ENCODE measurements around the gene PUS10. TPM values are rescaled to one million over a fixed set of nuclear protein-coding genes. Genes with fewer than 3 reads are reported as not detected.
"Not testable (repeated sequence)": the region's sequence is repeated elsewhere in the genome, so short reads cannot be mapped to it uniquely, and the experiment has no call there.

Gene PUS10
- total RNA-seq, 1 donor from 2014 or later = 6.1 TPM

- H3K4me3 ChIP-seq (ENCODE audit: low read depth, low read length) = no peak overlapping the region
- H3K27me3 ChIP-seq (ENCODE audit: control insufficient read depth, insufficient read depth, low read length) = no peaks in the 10 kb centered on the region
- TF ChIP-seq CTCF (IDR thresholded peaks at IDR 0.05; ENCODE audit: insufficient read depth, low read length, severe bottlenecking) = no peak
- H3K36me3 ChIP-seq (ENCODE audit: control insufficient read depth, insufficient read depth, low read length) = peaks cover 4% of the 10 kb centered on the region
- no peak for FAIRE-seq
- no peak for DNase-seq (ENCODE audit: low read depth)
Measured at GRCh38 chr2:61045999-61046398, 27.9 kb upstream of the PUS10 start.

GRCh38 chr2:61045226-61045625, 27.2 kb upstream of the PUS10 start:
- Histone ChIP-seq H3K36me3 (ENCODE audit: control insufficient read depth, insufficient read depth, low read length) (peaks cover 4% of the 10 kb centered on the region), H3K27me3 (ENCODE audit: control insufficient read depth, insufficient read depth, low read length) (no peaks in the 10 kb centered on the region), H3K4me3 (ENCODE audit: low read depth, low read length) (no peak overlapping the region)
- DNase-seq (ENCODE audit: low read depth) (no peak), FAIRE-seq (no peak)
- TF ChIP-seq CTCF (IDR thresholded peaks at IDR 0.05; ENCODE audit: insufficient read depth, low read length, severe bottlenecking) = no peak

- no peak for DNase-seq (ENCODE audit: low read depth)
- FAIRE-seq = no peak
- H3K36me3 ChIP-seq (ENCODE audit: control insufficient read depth, insufficient read depth, low read length) = peaks cover 4% of the 10 kb centered on the region
- no peaks in the 10 kb centered on the region for H3K27me3 ChIP-seq (ENCODE audit: control insufficient read depth, insufficient read depth, low read length)
- H3K4me3 ChIP-seq (ENCODE audit: low read depth, low read length) = no peak overlapping the region
- no peak for TF ChIP-seq CTCF (IDR thresholded peaks at IDR 0.05; ENCODE audit: insufficient read depth, low read length, severe bottlenecking)
Measured at GRCh38 chr2:61044636-61045035, 26.6 kb upstream of the PUS10 start.

- no peak for TF ChIP-seq CTCF (IDR thresholded peaks at IDR 0.05; ENCODE audit: insufficient read depth, low read length, severe bottlenecking)
- Histone ChIP-seq H3K27me3 (ENCODE audit: control insufficient read depth, insufficient read depth, low read length) (no peaks in the 10 kb centered on the region), H3K4me3 (ENCODE audit: low read depth, low read length) (no peak overlapping the region), H3K36me3 (ENCODE audit: control insufficient read depth, insufficient read depth, low read length) (peaks cover 1% of the 10 kb centered on the region)
- DNase-seq (ENCODE audit: low read depth) (no peak), FAIRE-seq (no peak)
Measured at GRCh38 chr2:61042807-61043206, 24.8 kb upstream of the PUS10 start.

- not testable (repeated sequence) for H3K27me3 ChIP-seq (ENCODE audit: control insufficient read depth, insufficient read depth, low read length); H3K36me3 ChIP-seq (ENCODE audit: control insufficient read depth, insufficient read depth, low read length); FAIRE-seq; DNase-seq (ENCODE audit: low read depth); H3K4me3 ChIP-seq (ENCODE audit: low read depth, low read length)
Measured at GRCh38 chr2:61036643-61037042, 18.6 kb upstream of the PUS10 start.

- H3K4me3 ChIP-seq (ENCODE audit: low read depth, low read length); H3K27me3 ChIP-seq (ENCODE audit: control insufficient read depth, insufficient read depth, low read length); FAIRE-seq; DNase-seq (ENCODE audit: low read depth): not testable (repeated sequence)
- H3K36me3 ChIP-seq (ENCODE audit: control insufficient read depth, insufficient read depth, low read length) = peaks cover 10% of the 10 kb centered on the region
Measured at GRCh38 chr2:61034592-61034991, 16.5 kb upstream of the PUS10 start.

- no peak for DNase-seq (ENCODE audit: low read depth)
- Histone ChIP-seq H3K27me3 (ENCODE audit: control insufficient read depth, insufficient read depth, low read length) (no peaks in the 10 kb centered on the region), H3K36me3 (ENCODE audit: control insufficient read depth, insufficient read depth, low read length) (peaks cover 9% of the 10 kb centered on the region), H3K4me3 (ENCODE audit: low read depth, low read length) (no peak overlapping the region)
- no peak for FAIRE-seq
- TF ChIP-seq CTCF (IDR thresholded peaks at IDR 0.05; ENCODE audit: insufficient read depth, low read length, severe bottlenecking) = no peak
Measured at GRCh38 chr2:61029533-61029932, 11.5 kb upstream of the PUS10 start.

Data from bronchial epithelial cell (primary cell).